Measurements from ENCODE around the gene TBPL1.

TBPL1 gene

GRCh38 chr6:133953634-133954415 lies 801 bp downstream of the TBPL1 start:
- DNase-seq (ENCODE audit: low read depth), result no peak
- H3K4me3 ChIP-seq (ENCODE audit: low read length), result peak overlapping the region; percentile 93
- TF ChIP-seq, protein P1, sequence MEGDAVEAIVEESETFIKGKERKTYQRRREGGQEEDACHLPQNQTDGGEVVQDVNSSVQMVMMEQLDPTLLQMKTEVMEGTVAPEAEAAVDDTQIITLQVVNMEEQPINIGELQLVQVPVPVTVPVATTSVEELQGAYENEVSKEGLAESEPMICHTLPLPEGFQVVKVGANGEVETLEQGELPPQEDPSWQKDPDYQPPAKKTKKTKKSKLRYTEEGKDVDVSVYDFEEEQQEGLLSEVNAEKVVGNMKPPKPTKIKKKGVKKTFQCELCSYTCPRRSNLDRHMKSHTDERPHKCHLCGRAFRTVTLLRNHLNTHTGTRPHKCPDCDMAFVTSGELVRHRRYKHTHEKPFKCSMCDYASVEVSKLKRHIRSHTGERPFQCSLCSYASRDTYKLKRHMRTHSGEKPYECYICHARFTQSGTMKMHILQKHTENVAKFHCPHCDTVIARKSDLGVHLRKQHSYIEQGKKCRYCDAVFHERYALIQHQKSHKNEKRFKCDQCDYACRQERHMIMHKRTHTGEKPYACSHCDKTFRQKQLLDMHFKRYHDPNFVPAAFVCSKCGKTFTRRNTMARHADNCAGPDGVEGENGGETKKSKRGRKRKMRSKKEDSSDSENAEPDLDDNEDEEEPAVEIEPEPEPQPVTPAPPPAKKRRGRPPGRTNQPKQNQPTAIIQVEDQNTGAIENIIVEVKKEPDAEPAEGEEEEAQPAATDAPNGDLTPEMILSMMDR (IDR thresholded peaks at IDR 0.05; ENCODE audit: insufficient read depth, low read depth, low read length, missing control alignments), result no peak

DNA sequence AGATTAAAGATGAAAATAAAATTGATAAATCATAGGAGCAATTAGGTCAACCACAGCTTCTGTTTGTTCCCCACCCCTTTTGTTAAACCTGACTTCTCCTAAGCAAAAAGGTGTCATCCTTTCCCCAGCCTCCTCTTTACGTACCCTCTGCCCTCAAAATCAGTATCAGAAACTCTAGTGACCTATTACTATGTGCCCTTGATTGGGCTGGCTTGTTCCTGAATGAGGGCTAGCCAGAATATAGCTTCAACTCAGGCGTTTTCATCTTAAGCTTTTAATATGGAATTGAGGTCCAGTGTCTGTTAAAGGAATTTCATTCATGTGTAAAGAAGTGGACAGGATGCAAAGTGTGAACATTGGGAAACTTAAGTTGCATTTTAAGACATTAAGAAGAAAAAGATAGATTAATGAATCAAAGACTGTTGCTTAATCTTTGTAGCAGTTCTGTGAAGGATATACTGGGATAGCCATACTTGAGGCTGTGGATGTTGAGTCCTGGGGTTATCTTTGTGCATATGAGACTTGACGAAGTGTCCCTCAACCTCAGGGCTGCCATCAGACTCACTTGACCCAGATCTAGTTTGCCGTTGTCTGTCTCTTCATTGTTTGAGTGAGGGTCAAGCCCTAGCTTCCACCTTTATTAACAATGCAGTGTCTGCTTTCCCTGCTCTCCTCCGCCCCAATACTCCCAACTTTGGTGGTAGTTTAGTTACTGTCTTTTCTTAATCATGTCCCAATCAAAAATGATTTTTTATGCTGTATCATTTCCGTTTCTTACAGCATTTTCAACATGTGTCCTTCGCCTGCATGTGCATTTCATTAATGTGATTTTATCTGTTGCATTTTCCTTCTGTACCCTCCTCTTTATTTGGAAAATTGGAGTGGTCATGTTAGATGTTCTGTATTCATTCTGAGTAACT lies 1.9 kb downstream of the TBPL1 start:
- no peak overlapping the region for H3K4me3 ChIP-seq (ENCODE audit: low read length)
- DNase-seq (ENCODE audit: low read depth), result no peak
- TF ChIP-seq, protein P1 (IDR thresholded peaks at IDR 0.05; ENCODE audit: insufficient read depth, low read depth, low read length, missing control alignments), result no peak

- TF ChIP-seq, protein P1 (IDR thresholded peaks at IDR 0.05; ENCODE audit: insufficient read depth, low read depth, low read length, missing control alignments), result no peak
- no peak overlapping the region for H3K4me3 ChIP-seq (ENCODE audit: low read length)
- no peak for DNase-seq (ENCODE audit: low read depth)
Observed at GRCh38 chr6:133955582-133956415, 2.8 kb downstream of the TBPL1 start.

- TF ChIP-seq, protein P1 (IDR thresholded peaks at IDR 0.05; ENCODE audit: insufficient read depth, low read depth, low read length, missing control alignments), result no peak
- H3K4me3 ChIP-seq (ENCODE audit: low read length), result no peak overlapping the region
- no peak for DNase-seq (ENCODE audit: low read depth)
Observed at GRCh38 chr6:133956416-133957049, 3.5 kb downstream of the TBPL1 start.

DNA sequence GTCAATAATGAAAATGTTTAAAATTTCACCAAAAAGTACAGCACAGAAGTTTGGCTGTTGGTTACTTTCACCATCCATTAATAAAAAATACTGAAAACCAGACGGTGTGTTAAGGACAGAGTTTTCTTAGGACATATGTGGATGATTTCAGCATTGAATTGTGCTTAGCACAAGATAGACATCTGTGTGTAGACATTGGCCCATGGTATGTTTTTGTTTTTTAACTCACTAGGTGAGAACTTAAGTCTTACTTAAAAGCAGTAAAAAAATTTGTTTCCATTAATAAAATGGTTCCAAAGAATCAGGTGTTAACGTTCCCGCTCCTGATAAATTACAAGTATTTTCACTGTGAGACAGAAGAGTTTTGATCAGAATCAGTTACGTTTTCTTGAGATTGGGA lies 4.2 kb downstream of the TBPL1 start:
- no peak for DNase-seq (ENCODE audit: low read depth)
- TF ChIP-seq, protein P1 (IDR thresholded peaks at IDR 0.05; ENCODE audit: insufficient read depth, low read depth, low read length, missing control alignments), result no peak
- H3K4me3 ChIP-seq (ENCODE audit: low read length), result no peak overlapping the region

GRCh38 chr6:133957780-133958242 lies 4.8 kb downstream of the TBPL1 start:
- no peak overlapping the region for H3K4me3 ChIP-seq (ENCODE audit: low read length)
- TF ChIP-seq, protein P1 (IDR thresholded peaks at IDR 0.05; ENCODE audit: insufficient read depth, low read depth, low read length, missing control alignments), result no peak
- DNase-seq (ENCODE audit: low read depth), result no peak
